DND-41 (cell line): ENCODE results near the gene LY86.

ENCODE experiments used
- CTCF ChIP-seq: IDR thresholded peaks from 2 replicates; pipeline ENCODE4 v1.5.1; 2012; ENCODE audit warnings: borderline replicate concordance, low read length, moderate library complexity, mild to moderate bottlenecking; ENCODE audit not compliant: poor library complexity, severe bottlenecking; ENCODE audit errors: extremely low read depth
- EZH2 ChIP-seq: IDR thresholded peaks from 3 replicates; pipeline ENCODE4 v1.6.1; 2012; ENCODE audit warnings: borderline replicate concordance, low read depth, mild to moderate bottlenecking, moderate library complexity, low read length, inconsistent platforms; ENCODE audit not compliant: severe bottlenecking

GRCh38 chr6:6579281-6579680, 9.2 kb upstream of the LY86 start:
- TF ChIP-seq CTCF, result no peak
- no peak for TF ChIP-seq EZH2
